Astrocyte (in vitro differentiated cells and primary cell): ENCODE results near the gene GRM2.

Source experiments
- EZH2 ChIP-seq: IDR thresholded peaks from 2 replicates; pipeline ENCODE4 v1.6.1; 2012; ENCODE audit warnings: mild to moderate bottlenecking, low read length, inconsistent platforms; ENCODE audit not compliant: insufficient read depth
- TF ChIP-seq, protein P1 (sequence below): IDR thresholded peaks from 2 replicates; pipeline ENCODE4 v1.5.1; 2011; ENCODE audit warnings: low read depth, mild to moderate bottlenecking, inconsistent platforms, low read length, moderate library complexity; ENCODE audit not compliant: insufficient read depth

DNA sequence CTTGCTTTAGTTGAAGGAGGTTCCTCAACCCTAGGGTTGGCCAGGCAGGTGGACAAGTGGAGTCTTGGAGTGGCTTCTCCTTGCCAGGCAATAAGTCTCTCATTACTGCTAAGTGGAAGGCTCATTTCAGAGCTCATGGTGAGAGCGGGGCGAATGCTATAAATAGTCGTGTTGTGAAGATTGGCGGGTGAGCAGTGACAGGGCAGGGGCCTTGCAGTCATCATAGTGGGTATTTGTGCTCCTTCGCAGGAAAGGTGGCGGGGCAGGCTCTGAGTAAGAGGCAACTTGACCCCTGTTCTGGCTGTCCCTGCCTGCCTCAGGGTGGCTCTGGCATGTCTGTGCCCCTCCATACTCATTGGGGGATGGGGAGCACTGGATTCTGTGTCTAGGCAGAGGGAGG lies 8.7 kb upstream of the GRM2 start:
- TF ChIP-seq, protein P1, sequence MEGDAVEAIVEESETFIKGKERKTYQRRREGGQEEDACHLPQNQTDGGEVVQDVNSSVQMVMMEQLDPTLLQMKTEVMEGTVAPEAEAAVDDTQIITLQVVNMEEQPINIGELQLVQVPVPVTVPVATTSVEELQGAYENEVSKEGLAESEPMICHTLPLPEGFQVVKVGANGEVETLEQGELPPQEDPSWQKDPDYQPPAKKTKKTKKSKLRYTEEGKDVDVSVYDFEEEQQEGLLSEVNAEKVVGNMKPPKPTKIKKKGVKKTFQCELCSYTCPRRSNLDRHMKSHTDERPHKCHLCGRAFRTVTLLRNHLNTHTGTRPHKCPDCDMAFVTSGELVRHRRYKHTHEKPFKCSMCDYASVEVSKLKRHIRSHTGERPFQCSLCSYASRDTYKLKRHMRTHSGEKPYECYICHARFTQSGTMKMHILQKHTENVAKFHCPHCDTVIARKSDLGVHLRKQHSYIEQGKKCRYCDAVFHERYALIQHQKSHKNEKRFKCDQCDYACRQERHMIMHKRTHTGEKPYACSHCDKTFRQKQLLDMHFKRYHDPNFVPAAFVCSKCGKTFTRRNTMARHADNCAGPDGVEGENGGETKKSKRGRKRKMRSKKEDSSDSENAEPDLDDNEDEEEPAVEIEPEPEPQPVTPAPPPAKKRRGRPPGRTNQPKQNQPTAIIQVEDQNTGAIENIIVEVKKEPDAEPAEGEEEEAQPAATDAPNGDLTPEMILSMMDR, result no peak
- no peak for TF ChIP-seq EZH2
